HG03469 (cell line): ENCODE measurements around the gene SUV39H1.
"Not testable (repeated sequence)": the region's sequence is repeated elsewhere in the genome, so short reads cannot be mapped to it uniquely, and the experiment has no call there.

Source experiments
- ATAC-seq: cut with Tn5 transposase; IDR thresholded peaks from one replicate; pipeline ENCODE4 v1.9.1; 2021; ENCODE audit warnings: mild to moderate bottlenecking, moderate library complexity, moderate number of reproducible peaks; ENCODE audit not compliant: unreplicated experiment

SUV39H1 gene

GRCh38 chrX:48685416-48685815 lies 11.1 kb upstream of the SUV39H1 start:
- ATAC-seq = no peak

GRCh38 chrX:48688531-48689150 lies 7.9 kb upstream of the SUV39H1 start:
- no peak for ATAC-seq

- no peak for ATAC-seq
Observed at GRCh38 chrX:48689208-48689920, 7.2 kb upstream of the SUV39H1 start.

- ATAC-seq = not testable (repeated sequence)
Observed at GRCh38 chrX:48691746-48692145, 4.8 kb upstream of the SUV39H1 start.

GRCh38 chrX:48694776-48695533 lies 1.6 kb upstream of the SUV39H1 start:
- no peak for ATAC-seq

GRCh38 chrX:48695534-48695896 lies 1.0 kb upstream of the SUV39H1 start:
- no peak for ATAC-seq

- ATAC-seq = no peak
Observed at GRCh38 chrX:48695925-48696300, 621 bp upstream of the SUV39H1 start.

- no peak for ATAC-seq
Observed at GRCh38 chrX:48696909-48697727, 584 bp downstream of the SUV39H1 start.

GRCh38 chrX:48698306-48698705 lies 1.8 kb downstream of the SUV39H1 start:
- ATAC-seq = no peak

GRCh38 chrX:48700246-48700645 lies 3.7 kb downstream of the SUV39H1 start:
- no peak for ATAC-seq

- no peak for ATAC-seq
Observed at GRCh38 chrX:48700951-48701653, 4.6 kb downstream of the SUV39H1 start.

GRCh38 chrX:48702032-48702431 lies 5.5 kb downstream of the SUV39H1 start:
- ATAC-seq = no peak

GRCh38 chrX:48702716-48703115 lies 6.2 kb downstream of the SUV39H1 start:
- no peak for ATAC-seq

GRCh38 chrX:48703228-48703627 lies 6.7 kb downstream of the SUV39H1 start:
- no peak for ATAC-seq

GRCh38 chrX:48703642-48704481 lies 7.3 kb downstream of the SUV39H1 start:
- no peak for ATAC-seq

GRCh38 chrX:48705871-48706270 lies 9.3 kb downstream of the SUV39H1 start:
- ATAC-seq = no peak

GRCh38 chrX:48709522-48710112 lies 13.1 kb downstream of the SUV39H1 start:
- no peak for ATAC-seq

GRCh38 chrX:48711162-48711928 lies 14.8 kb downstream of the SUV39H1 start:
- ATAC-seq = no peak
